Measurements from ENCODE around the gene FAM53B. TPM values are rescaled to one million over a fixed set of nuclear protein-coding genes. Genes with fewer than 3 reads are reported as not detected.
A peak's percentile ranks its signal among the peaks of the same experiment; 100 is the strongest.

Gene FAM53B
- total RNA-seq, 1 donor from 2014 or later = 9.2 TPM

DNA sequence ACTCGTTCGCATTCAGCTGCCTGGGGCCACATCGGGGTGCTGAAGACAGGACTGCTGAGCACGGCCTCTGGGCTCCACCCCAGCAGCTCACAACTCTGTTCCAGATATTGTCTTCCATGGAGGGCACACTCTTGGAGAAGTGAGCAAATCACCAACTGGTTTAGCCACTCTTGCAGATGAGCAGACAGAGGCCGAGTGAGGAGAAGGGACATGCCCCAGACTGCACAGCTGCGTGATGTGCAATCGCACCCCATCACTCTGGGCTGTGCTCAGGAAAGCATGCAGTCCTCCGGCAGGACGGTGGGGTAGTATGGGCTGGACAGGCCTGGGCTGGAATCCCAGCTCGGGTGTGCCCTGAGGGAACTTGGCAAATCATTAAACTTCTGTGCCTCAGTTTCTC is 111.6 kb downstream of the FAM53B start:
- DNase-seq (ENCODE audit: low read depth) = no peak
- TF ChIP-seq, protein P1, sequence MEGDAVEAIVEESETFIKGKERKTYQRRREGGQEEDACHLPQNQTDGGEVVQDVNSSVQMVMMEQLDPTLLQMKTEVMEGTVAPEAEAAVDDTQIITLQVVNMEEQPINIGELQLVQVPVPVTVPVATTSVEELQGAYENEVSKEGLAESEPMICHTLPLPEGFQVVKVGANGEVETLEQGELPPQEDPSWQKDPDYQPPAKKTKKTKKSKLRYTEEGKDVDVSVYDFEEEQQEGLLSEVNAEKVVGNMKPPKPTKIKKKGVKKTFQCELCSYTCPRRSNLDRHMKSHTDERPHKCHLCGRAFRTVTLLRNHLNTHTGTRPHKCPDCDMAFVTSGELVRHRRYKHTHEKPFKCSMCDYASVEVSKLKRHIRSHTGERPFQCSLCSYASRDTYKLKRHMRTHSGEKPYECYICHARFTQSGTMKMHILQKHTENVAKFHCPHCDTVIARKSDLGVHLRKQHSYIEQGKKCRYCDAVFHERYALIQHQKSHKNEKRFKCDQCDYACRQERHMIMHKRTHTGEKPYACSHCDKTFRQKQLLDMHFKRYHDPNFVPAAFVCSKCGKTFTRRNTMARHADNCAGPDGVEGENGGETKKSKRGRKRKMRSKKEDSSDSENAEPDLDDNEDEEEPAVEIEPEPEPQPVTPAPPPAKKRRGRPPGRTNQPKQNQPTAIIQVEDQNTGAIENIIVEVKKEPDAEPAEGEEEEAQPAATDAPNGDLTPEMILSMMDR (conservative IDR thresholded peaks at IDR 0.05; ENCODE audit: low read depth, low read length) = no peak
- H3K4me3 ChIP-seq (ENCODE audit: low read depth, low read length) = no peak overlapping the region

DNA sequence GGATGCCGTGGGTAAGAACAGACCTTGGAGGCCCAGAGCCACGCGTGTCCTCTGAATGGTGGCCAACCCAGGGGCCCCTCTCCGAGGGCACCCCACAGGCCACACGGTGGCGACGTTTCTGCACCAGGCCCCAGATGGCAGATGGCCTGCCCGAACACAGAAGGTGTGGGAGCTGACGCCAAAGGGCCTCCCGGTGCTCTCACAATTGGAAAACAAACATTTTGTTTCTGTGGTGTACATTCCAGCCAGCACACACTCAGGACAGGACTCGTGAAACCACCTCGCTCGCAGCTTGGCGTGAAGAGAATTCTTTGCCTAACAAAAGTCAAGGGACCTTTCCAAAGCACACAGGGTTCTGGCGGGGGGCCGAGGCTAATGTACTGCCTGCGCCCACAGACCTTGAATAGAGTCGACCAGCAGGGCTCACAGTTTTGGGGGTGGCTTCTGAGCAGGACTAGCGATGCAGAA is 112.1 kb downstream of the FAM53B start:
- TF ChIP-seq, protein P1 (conservative IDR thresholded peaks at IDR 0.05; ENCODE audit: low read depth, low read length) = peak; percentile 38
- DNase-seq (ENCODE audit: low read depth) = no peak
- no peak overlapping the region for H3K4me3 ChIP-seq (ENCODE audit: low read depth, low read length)

DNA sequence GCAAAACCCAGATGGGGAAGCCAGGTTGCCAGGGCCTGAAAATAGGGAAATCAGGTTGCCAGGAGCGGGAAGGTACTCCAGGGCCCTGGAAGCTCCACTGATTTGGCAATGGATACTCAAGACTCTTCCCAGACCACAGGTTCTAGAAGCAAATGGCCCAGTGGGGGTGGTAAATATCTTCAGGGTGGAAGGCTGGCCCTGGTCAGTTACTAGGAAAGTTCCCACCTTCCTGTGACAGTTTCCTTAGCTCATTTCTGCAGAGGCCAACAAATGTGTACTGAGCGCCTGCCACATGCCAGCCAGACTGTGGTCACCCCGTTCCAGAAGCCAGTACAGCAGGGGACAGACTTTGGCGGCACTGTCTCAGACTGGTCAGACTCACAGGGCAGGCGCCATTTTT is 113.6 kb downstream of the FAM53B start:
- no peak overlapping the region for H3K4me3 ChIP-seq (ENCODE audit: low read depth, low read length)
- TF ChIP-seq, protein P1 (conservative IDR thresholded peaks at IDR 0.05; ENCODE audit: low read depth, low read length) = no peak
- DNase-seq (ENCODE audit: low read depth) = no peak

DNA sequence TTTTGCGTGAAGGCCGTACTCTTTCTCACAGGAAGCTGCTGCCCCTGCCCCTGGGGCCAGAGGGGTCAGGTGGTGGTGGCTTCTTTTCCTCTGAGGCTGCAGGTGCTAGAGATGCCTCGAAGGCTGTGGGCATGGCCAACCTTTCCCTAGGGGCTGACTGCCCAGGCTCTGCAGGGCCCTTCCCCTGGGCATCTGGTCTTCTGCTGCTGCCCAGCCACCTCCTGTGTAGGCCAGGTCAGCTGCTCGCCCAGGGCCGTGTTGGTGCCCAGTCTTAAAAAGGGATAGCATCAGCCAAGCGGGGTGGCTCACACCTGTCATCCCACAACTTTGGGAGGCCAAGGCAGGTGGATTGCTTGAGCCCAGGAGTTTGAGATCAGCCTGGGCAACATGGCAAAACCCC is 114.3 kb downstream of the FAM53B start:
- TF ChIP-seq, protein P1 (conservative IDR thresholded peaks at IDR 0.05; ENCODE audit: low read depth, low read length) = no peak
- H3K4me3 ChIP-seq (ENCODE audit: low read depth, low read length) = no peak overlapping the region
- no peak for DNase-seq (ENCODE audit: low read depth)

DNA sequence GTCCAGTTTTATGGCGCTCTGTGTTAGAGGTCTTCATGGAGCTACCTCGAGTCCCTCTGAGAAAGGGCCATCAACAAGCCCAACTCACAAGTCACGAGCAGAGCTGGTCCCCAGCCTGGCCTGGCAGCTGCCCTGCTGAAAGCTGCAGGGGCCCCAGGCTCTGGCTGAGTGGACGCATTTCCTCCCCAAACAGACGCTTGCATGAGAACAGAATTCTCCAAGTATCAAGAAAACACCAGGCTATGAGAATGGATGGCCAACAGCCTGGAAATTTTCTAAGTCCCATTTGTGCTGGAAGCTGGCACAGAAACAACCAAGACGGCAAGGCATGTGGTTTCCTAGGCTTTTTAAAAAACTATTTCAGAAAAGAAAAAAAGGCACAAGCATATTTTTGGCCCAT is 114.8 kb downstream of the FAM53B start:
- DNase-seq (ENCODE audit: low read depth) = no peak
- no peak overlapping the region for H3K4me3 ChIP-seq (ENCODE audit: low read depth, low read length)
- TF ChIP-seq, protein P1 (conservative IDR thresholded peaks at IDR 0.05; ENCODE audit: low read depth, low read length) = no peak

DNA sequence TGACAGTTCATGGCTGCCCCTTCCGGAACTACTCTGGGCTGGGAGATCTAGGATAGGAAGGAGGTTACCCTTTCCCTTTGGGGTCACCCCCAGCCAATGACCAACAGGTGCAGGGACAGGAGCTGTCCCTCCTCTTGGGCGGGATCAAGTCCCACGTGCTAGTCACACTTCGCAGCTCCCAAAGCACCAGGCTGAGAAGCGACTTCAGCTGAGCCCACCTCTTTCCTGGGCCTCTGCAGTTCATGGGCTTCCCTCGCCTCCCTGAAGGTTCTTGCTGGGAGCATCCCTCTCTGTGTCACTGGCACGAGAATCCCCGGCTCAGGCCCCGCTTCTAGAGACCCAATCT is 115.5 kb downstream of the FAM53B start:
- no peak for DNase-seq (ENCODE audit: low read depth)
- no peak overlapping the region for H3K4me3 ChIP-seq (ENCODE audit: low read depth, low read length)
- TF ChIP-seq, protein P1 (conservative IDR thresholded peaks at IDR 0.05; ENCODE audit: low read depth, low read length) = no peak

DNA sequence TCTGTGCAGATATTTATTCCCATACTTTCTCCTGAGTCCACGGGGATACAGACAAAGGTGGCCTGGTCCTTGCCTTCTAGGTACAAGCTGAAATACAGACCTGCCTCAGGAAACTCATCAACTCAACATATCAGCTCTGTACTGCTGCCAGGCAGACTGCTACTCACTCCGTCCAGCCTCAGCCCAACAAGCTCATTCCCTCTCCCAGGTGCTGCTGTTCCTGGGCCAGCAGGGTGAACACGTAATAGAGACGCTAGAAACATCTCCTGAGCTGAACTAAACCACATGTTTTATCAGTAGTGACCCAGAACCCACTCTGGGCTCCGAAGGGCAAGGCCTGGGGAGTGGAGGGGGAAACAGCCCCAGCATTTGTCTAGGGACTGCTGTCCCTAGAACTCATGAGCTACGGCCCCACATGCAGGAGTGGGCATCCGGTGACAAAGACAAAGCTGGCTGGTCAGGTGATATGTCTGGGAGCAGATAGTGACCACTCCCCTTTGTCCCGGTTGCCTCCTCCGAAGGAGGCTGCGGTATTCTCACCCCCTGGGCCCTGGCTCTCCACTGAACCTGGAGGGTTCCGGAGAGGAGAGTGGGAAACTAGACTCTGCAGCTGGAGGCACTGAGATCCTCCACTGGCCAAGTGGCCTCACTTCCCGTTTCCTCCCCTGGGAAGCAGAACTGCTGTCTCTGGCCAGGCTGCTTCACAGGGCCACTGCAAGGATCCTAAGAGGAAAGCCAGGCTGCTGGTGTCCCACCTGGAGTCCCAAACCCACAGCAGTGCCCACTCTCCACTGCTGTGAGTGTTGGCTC is 116.1 kb downstream of the FAM53B start:
- DNase-seq (ENCODE audit: low read depth) = no peak
- no peak overlapping the region for H3K4me3 ChIP-seq (ENCODE audit: low read depth, low read length)
- TF ChIP-seq, protein P1 (conservative IDR thresholded peaks at IDR 0.05; ENCODE audit: low read depth, low read length) = no peak
